GM23248 (cell line): ENCODE measurements around the gene IAPP.

Experiments
- EZH2 ChIP-seq: fragments of 200-600 bp; sonication (generic); IDR thresholded peaks from 2 replicates; pipeline ENCODE4 v1.6.1; 2018; ENCODE audit warnings: antibody characterized with exemption, mild to moderate bottlenecking; ENCODE audit not compliant: insufficient read depth, poor library complexity, severe bottlenecking
- EZH2phosphoT487 ChIP-seq: fragments of 200-600 bp; sonication (generic); IDR thresholded peaks from 2 replicates; pipeline ENCODE4 v1.6.1; 2018; ENCODE audit warnings: antibody characterized with exemption, moderate library complexity, mild to moderate bottlenecking, low read depth; ENCODE audit not compliant: insufficient read depth

- TF ChIP-seq EZH2phosphoT487 = no peak
- TF ChIP-seq EZH2 = no peak
Observed at GRCh38 chr12:21341769-21342168, 30.9 kb upstream of the IAPP start.
